WTC11 (cell line): ENCODE results near the gene XNDC1N.

Experiments used
- CREB1 ChIP-seq: sonication (generic); formaldehyde crosslinking; IDR thresholded peaks from 2 replicates; pipeline ENCODE4 v1.8.0; 2023; ENCODE audit warnings: mild to moderate bottlenecking, missing genetic modification reagents
- FOXK1 ChIP-seq: sonication (generic); formaldehyde crosslinking; IDR thresholded peaks from 2 replicates; pipeline ENCODE4 v1.8.0; 2022; ENCODE audit warnings: mild to moderate bottlenecking, moderate library complexity, missing genetic modification reagents
- SMAD3 ChIP-seq: sonication (generic); formaldehyde crosslinking; IDR thresholded peaks from 2 replicates; pipeline ENCODE4 v1.8.0; 2022; ENCODE audit warnings: missing genetic modification reagents, mild to moderate bottlenecking, borderline replicate concordance
- SMAD4 ChIP-seq: sonication (generic); formaldehyde crosslinking; IDR thresholded peaks from 2 replicates; pipeline ENCODE4 v1.8.0; 2022; ENCODE audit warnings: mild to moderate bottlenecking, missing genetic modification reagents
- SOX15 ChIP-seq: fragments of 250-450 bp; sonication (Bioruptor Pico); IDR thresholded peaks from 2 replicates; pipeline ENCODE4 v1.9.0; 2021; ENCODE audit warnings: mild to moderate bottlenecking
- ZNF232 ChIP-seq: sonication (generic); formaldehyde crosslinking; IDR thresholded peaks from 2 replicates; pipeline ENCODE4 v1.8.0; 2022; ENCODE audit warnings: mild to moderate bottlenecking, missing genetic modification reagents
- TF ChIP-seq, protein P1 (sequence below): fragments of 200-600 bp; IDR thresholded peaks from 2 replicates; pipeline ENCODE4 v1.8.0; 2022; ENCODE audit warnings: antibody characterized with exemption
- TF ChIP-seq, protein P2 (sequence below): sonication (generic); formaldehyde crosslinking; IDR thresholded peaks from 2 replicates; pipeline ENCODE4 v1.8.1; 2023; ENCODE audit warnings: mild to moderate bottlenecking, missing genetic modification reagents, moderate library complexity

DNA sequence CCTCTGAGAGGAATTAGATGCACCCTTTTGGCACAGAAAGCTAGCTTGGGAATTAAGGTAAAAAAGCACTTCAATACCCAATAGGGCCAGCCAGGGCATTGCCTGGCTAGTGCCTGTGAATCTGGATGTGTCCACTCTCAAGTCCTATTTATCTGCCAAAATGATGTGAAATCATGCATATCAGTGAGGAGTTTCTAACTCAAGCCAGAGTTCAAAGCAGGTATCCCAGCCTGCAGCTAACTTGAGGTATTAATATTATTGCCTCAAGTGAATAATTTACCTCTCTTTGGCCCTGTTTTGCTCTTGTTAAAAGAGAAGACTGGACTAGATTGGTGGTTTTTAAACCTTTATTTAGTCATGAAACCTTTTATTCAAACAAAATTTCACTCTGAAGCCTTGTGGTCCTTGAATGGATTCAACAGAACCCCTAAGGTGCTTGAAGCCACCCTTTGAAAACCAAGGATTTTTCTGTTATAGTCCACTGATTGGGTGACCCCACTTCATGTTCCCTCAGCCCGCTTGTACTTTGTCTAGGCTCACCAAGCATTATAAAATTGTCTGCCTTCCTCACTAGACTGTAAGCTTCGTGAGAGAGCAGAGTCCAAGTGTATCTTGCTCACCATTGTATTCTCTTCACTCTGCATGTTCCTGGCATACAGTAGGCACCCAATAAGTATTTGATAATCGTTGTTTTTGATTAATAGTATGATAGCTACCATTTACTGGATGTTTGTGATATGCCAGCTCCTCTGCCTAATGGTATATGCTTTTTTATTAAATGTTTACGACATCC lies 4.9 kb upstream of the XNDC1N start:
- TF ChIP-seq ZNF232 (CRISPR knock-in tag) (no peak), SOX15 (CRISPR knock-in tag) (no peak), FOXK1 (CRISPR knock-in tag) (no peak), SMAD4 (CRISPR knock-in tag) (no peak), CREB1 (CRISPR knock-in tag) (no peak), SMAD3 (CRISPR knock-in tag) (no peak)
- TF ChIP-seq, protein P1, sequence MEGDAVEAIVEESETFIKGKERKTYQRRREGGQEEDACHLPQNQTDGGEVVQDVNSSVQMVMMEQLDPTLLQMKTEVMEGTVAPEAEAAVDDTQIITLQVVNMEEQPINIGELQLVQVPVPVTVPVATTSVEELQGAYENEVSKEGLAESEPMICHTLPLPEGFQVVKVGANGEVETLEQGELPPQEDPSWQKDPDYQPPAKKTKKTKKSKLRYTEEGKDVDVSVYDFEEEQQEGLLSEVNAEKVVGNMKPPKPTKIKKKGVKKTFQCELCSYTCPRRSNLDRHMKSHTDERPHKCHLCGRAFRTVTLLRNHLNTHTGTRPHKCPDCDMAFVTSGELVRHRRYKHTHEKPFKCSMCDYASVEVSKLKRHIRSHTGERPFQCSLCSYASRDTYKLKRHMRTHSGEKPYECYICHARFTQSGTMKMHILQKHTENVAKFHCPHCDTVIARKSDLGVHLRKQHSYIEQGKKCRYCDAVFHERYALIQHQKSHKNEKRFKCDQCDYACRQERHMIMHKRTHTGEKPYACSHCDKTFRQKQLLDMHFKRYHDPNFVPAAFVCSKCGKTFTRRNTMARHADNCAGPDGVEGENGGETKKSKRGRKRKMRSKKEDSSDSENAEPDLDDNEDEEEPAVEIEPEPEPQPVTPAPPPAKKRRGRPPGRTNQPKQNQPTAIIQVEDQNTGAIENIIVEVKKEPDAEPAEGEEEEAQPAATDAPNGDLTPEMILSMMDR: no peak
- TF ChIP-seq, protein P2, sequence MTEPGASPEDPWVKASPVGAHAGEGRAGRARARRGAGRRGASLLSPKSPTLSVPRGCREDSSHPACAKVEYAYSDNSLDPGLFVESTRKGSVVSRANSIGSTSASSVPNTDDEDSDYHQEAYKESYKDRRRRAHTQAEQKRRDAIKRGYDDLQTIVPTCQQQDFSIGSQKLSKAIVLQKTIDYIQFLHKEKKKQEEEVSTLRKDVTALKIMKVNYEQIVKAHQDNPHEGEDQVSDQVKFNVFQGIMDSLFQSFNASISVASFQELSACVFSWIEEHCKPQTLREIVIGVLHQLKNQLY (CRISPR knock-in tag): no peak
